Fibroblast of the aortic adventitia (primary cell): Measurements from ENCODE around the gene CORO6. TPM values are rescaled to one million over a fixed set of nuclear protein-coding genes. Genes with fewer than 3 reads are reported as not detected.

Experiments used
- DNase-seq: peaks from one replicate; pipeline ENCODE4 v3.0.0-alpha.2; 2010; ENCODE audit warnings: low read depth
- H3K4me3 ChIP-seq: 2 replicates; pipeline ENCODE4 v1.5.1; 2011; ENCODE audit warnings: low read depth, mild to moderate bottlenecking, control low read depth, low read length, moderate library complexity
- CTCF ChIP-seq: IDR thresholded peaks from 2 replicates; pipeline ENCODE4 v1.5.1; 2011; ENCODE audit warnings: mild to moderate bottlenecking, low read length, control low read depth, inconsistent platforms; ENCODE audit not compliant: insufficient read depth
- total RNA-seq: library from RNA; depleted of rRNA; stranded (reverse); fragments of >200 nt; gene quantifications from 2 replicates; pipeline ENCODE4 v1.2.3, GENCODE V29; 2012; ENCODE audit warnings: low replicate concordance

The CORO6 gene
- total RNA-seq, 1 donor, result 8.3 TPM

GRCh38 chr17:29572691-29573557 lies 49.8 kb downstream of the CORO6 start:
- no peak overlapping the region for H3K4me3 ChIP-seq
- TF ChIP-seq CTCF, result peak; percentile 59
- peak; percentile 47 for DNase-seq

- H3K4me3 ChIP-seq, result no peak overlapping the region
- DNase-seq, result no peak
- no peak for TF ChIP-seq CTCF
These were observed 50.6 kb downstream of the CORO6 start for GRCh38 chr17:29571883-29572681.

DNA sequence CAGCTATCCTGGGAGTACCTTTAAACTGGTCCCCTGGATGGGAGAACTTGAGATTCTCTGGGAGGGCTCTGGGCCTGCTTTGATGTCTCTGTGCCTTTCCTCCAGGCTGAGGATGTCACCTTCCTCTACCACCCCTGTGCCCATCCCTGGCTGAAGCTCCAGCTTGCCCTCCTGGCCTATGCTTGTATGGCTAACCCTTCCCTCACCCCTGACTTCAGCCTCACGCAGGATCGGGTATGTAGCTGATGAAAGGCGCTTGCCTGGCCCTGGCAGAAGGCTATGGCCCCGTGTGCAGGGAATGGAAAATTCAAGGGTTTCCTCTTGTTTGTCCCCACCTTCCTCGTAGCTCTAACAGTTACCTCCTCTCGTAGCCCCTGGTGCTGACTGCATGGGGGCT lies 51.2 kb downstream of the CORO6 start:
- H3K4me3 ChIP-seq, result no peak overlapping the region
- DNase-seq, result no peak
- TF ChIP-seq CTCF, result no peak

GRCh38 chr17:29570521-29570920 lies 52.2 kb downstream of the CORO6 start:
- no peak for DNase-seq
- no peak overlapping the region for H3K4me3 ChIP-seq
- no peak for TF ChIP-seq CTCF

- TF ChIP-seq CTCF, result no peak
- no peak for DNase-seq
These were observed 53.3 kb downstream of the CORO6 start for GRCh38 chr17:29569245-29569950.

GRCh38 chr17:29568331-29569244 lies 54.1 kb downstream of the CORO6 start, which contains the start of gene TP53I13:
TP53I13 (plus strand) TSS chr17:29568701; CDS start chr17:29568759, 58 bp downstream.
- H3K4me3 ChIP-seq, result peak within 1 kb of the TSS; percentile 76
- peak; percentile 75 for DNase-seq
- no peak for TF ChIP-seq CTCF

More at GRCh38 chr17:29569245-29569950, 53.3 kb downstream of the CORO6 start:
- peak overlapping the region; percentile 76 for H3K4me3 ChIP-seq
